ENCODE measurements around the gene ABCC4.
"Not testable (repeated sequence)": the region's sequence is repeated elsewhere in the genome, so short reads cannot be mapped to it uniquely, and the experiment has no call there.

Gene ABCC4

DNA sequence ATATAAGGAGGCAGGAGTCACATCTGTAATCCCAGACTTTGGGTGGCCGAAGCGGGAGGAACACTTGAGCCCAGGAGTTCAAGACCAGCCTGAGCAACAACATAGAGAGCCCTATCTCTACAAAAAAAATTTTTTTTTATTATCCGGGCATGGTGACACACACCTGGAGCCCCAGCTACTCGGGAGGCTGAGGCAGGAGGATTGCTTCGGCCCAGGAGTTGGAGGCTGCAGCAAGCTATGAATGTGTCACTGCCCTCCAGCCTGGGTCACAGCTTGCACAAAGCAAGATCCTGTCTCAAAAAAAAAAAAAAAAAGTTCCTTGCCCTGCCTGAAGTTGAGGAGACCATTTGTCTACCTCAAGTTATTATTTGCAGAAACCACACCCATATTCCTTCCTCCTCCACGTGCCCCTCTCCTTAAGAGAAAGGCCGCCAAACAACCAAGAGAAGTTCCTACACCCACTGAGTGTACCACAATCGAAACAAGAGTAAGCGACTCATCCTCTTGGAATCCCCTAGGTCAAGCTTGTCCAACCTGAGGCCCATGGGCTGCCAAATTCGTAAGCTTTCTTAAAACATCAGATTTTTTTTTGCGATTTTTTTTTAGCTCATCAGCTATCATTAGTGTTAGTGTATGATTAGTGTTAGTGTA lies 2.2 kb downstream of the ABCC4 start:
- no peak for DNase-seq (ENCODE audit: low read depth)

- no peak for DNase-seq (ENCODE audit: low read depth)
Measured at GRCh38 chr13:95298169-95298965, 2.9 kb downstream of the ABCC4 start.

DNA sequence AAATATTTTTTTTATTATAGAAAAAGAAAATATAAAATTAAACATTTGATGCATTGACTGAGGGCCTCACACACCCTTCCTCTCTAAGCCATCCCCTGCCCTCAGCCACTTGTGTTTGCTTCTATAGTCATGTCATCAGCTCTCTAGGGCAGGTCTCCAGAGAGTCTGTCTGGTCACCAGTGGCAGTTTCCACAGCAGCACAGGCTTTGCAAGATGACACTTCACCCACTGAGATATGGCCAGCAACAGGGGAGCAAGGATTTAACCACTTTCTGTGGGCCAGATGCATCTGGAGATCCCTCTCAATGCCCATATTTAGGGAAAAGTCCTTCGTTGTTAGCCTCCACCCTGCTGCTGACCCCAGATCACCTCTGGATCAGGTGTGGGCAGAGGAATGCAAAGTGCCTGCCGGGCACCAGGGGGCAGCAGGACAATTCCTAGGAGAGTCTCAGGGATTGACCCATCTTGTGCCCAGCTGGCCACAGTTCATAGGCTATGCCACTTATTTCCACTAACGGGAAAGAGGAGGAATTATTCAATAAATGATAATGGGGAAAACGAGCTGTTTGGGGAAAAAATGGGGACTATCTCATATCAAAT lies 4.8 kb downstream of the ABCC4 start:
- no peak for DNase-seq (ENCODE audit: low read depth)

DNA sequence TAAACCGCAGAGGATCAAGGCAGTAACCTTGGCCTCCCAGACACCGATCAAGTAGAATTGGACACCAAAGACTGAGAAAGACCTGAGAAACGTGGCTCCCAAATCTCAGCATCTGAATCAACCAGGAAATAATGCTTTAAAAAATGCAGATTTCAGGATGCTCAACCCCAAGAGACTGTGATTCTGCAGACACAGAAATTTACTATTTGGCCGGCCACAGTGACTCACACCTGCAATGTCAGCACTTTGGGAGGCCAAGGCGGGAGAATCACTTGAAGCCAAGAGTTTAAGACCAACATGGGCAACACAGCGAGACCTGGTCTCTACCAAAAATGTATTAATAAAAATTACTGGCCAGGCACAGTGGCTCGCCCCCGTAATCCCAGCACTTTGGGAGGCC lies 6.2 kb downstream of the ABCC4 start:
- DNase-seq (ENCODE audit: low read depth): no peak

GRCh38 chr13:95292622-95293021 lies 8.6 kb downstream of the ABCC4 start:
- no peak for DNase-seq (ENCODE audit: low read depth)

- DNase-seq (ENCODE audit: low read depth): not testable (repeated sequence)
Measured at GRCh38 chr13:95289901-95290300, 11.3 kb downstream of the ABCC4 start.

GRCh38 chr13:95289020-95289444 lies 12.2 kb downstream of the ABCC4 start:
- no peak for DNase-seq (ENCODE audit: low read depth)

GRCh38 chr13:95284436-95284835 lies 16.8 kb downstream of the ABCC4 start:
- DNase-seq (ENCODE audit: low read depth): no peak

- no peak for DNase-seq (ENCODE audit: low read depth)
Measured at GRCh38 chr13:95279016-95279415, 22.2 kb downstream of the ABCC4 start.

- no peak for DNase-seq (ENCODE audit: low read depth)
Measured at GRCh38 chr13:95276037-95276505, 25.2 kb downstream of the ABCC4 start.

- DNase-seq (ENCODE audit: low read depth): peak; percentile 27
Measured at GRCh38 chr13:95275322-95276036, 25.8 kb downstream of the ABCC4 start.

- not testable (repeated sequence) for DNase-seq (ENCODE audit: low read depth)
Measured at GRCh38 chr13:95273592-95274132, 27.6 kb downstream of the ABCC4 start.

DNA sequence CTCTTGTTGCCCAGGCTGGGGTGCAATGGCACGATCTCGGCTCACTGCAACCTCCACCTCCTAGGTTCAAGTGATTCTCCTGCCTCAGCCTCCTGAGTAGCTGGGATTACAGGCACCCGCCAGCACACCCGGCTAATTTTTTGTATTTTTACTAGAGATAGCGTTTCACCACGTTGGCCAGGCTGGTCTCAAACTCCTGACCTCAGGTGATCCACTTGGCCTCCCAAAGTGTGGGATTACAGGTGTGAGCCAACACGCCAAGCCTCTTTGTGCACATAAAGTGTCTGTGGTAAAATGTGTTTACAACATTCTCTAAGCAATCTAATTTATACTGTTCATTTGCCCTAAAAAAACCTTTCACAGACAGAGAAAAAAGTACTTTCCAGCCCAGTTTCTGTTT lies 29.2 kb downstream of the ABCC4 start:
- not testable (repeated sequence) for DNase-seq (ENCODE audit: low read depth)

DNA sequence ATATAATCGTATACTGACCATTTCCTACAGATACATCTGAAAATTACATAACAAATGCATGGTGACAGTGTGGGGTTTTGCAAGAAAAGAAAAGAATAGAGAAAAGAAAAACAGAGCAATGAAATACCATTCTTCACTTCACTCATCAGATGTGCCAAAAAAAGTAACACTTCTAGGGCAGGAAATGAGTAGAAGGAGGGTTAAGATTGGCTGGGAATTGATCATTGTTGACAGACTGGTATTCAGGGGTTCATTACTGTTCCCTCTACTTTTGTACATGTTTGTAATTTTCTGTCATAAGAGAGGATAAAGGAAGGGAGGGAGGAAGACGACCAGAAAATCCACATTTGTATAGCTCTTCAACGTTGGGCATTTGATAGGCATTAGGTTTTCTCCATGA lies 31.5 kb downstream of the ABCC4 start:
- no peak for DNase-seq (ENCODE audit: low read depth)

DNA sequence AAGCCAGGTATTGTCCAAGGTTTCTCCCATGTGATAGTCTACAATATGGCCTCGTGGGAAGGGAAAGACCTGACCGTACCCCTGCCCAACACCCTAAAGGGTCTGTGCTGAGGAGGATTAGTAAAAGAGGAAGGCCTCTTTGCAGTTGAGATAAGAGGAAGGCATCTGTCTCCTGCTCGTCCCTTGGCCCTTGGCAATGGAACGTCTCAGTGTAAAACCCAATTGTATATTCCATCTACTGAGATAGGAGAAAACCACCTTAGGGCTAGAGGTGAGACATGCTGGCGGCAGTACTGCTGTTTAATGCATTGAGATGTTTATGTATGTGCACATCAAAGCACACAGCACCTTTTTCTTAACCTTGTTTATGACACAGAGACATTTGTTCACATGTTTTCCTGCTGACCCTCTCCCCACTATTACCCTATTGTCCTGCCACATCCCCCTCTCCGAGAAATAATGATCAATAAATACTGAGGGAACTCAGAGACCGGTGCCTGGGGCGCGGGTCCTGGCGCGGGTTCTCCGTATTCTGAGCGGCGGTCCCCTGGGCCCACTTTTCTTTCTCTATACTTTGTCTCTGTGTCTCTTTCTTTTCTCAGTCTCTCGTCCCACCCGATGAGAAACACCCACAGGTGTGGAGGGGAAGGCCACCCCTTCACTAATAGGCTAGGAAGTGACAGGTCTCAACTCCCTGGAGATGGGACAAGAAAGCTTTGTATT lies 32.7 kb downstream of the ABCC4 start:
- DNase-seq (ENCODE audit: low read depth): not testable (repeated sequence)

- DNase-seq (ENCODE audit: low read depth): peak; percentile 64
Measured at GRCh38 chr13:95267662-95268342, 33.4 kb downstream of the ABCC4 start.

- no peak for DNase-seq (ENCODE audit: low read depth)
Measured at GRCh38 chr13:95264225-95264624, 37.0 kb downstream of the ABCC4 start.

GRCh38 chr13:95262837-95263384 lies 38.3 kb downstream of the ABCC4 start:
- DNase-seq (ENCODE audit: low read depth): no peak

- DNase-seq (ENCODE audit: low read depth): no peak
Measured at GRCh38 chr13:95261956-95262355, 39.3 kb downstream of the ABCC4 start.

- no peak for DNase-seq (ENCODE audit: low read depth)
Measured at GRCh38 chr13:95260031-95260525, 41.2 kb downstream of the ABCC4 start.
